OCI-LY3 (cell line): Measurements from ENCODE around the gene FKBP5.

ENCODE experiments used
- EZH2phosphoT487 ChIP-seq: fragments of 200-600 bp; shearing (Covaris generic); IDR thresholded peaks from 2 replicates; pipeline ENCODE4 v1.6.1; 2018; ENCODE audit warnings: antibody characterized with exemption, mixed run types, low read depth
- TF ChIP-seq, protein P1 (sequence below): fragments of 200-600, 300-600 bp; sonication (generic); IDR thresholded peaks from 2 replicates; pipeline ENCODE4 v1.5.1; 2014; ENCODE audit warnings: antibody characterized with exemption, low read length, low read depth

DNA sequence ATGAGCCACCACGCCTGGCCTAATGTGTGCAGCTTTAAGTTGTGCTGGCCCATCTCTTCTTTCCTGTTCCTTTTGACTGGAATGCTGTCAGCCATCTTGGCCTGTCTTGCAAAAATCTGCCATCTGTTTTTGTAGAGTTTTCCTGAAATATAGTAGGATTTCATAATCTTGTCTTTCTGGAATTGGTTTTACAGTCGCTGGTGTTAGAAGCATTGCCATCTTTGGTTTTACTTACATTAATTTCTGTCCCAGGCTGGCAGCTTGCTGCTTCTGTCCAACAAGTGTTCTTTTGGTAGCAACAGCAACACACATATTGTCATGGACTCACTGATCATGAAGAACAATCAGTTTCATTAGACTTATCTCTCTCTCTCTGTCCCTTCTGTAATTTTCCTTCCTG, 146.9 kb downstream of the FKBP5 start:
- TF ChIP-seq, protein P1, sequence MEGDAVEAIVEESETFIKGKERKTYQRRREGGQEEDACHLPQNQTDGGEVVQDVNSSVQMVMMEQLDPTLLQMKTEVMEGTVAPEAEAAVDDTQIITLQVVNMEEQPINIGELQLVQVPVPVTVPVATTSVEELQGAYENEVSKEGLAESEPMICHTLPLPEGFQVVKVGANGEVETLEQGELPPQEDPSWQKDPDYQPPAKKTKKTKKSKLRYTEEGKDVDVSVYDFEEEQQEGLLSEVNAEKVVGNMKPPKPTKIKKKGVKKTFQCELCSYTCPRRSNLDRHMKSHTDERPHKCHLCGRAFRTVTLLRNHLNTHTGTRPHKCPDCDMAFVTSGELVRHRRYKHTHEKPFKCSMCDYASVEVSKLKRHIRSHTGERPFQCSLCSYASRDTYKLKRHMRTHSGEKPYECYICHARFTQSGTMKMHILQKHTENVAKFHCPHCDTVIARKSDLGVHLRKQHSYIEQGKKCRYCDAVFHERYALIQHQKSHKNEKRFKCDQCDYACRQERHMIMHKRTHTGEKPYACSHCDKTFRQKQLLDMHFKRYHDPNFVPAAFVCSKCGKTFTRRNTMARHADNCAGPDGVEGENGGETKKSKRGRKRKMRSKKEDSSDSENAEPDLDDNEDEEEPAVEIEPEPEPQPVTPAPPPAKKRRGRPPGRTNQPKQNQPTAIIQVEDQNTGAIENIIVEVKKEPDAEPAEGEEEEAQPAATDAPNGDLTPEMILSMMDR: no peak
- TF ChIP-seq EZH2phosphoT487: no peak
